H1 (cell line): Measurements from ENCODE around the gene CSNK2B.
"Not testable (repeated sequence)": the region's sequence is repeated elsewhere in the genome, so short reads cannot be mapped to it uniquely, and the experiment has no call there.

Source experiments
- EZH2 ChIP-seq: fragments of 200-600 bp; sonication (generic); IDR thresholded peaks from 2 replicates; pipeline ENCODE4 v1.7.1; 2012; ENCODE audit warnings: low read depth, mild to moderate bottlenecking, moderate library complexity, low read length, inconsistent platforms; ENCODE audit not compliant: severe bottlenecking
- GTF2F1 ChIP-seq: IDR thresholded peaks from 2 replicates; pipeline ENCODE4 v1.6.1; 2012; ENCODE audit warnings: low read depth, low read length, improper control_type of control experiment, borderline replicate concordance
- HDAC2 ChIP-seq, 2 experiments: fragments of 300-600 bp in 1 of 2; sonication (generic) in 1 of 2; IDR thresholded peaks; 2 replicates each; pipeline ENCODE4 v1.6.1; 2011 to 2012; ENCODE audit warnings: low read depth in 2 of 2, low read length in 2 of 2, mild to moderate bottlenecking in 2 of 2, moderate library complexity in 2 of 2, borderline replicate concordance in 1 of 2, inconsistent platforms in 1 of 2
- POLR2A ChIP-seq, 2 experiments: IDR thresholded peaks; 1 replicate in 1 of 2; 2 replicates in 1 of 2; pipeline ENCODE4 v1.6.1; 2011; ENCODE audit warnings: low read depth in 2 of 2, low read length in 2 of 2, mild to moderate bottlenecking in 2 of 2; ENCODE audit errors: control extremely low read depth in 1 of 2
- RAD21 ChIP-seq, 2 experiments: IDR thresholded peaks in 1 of 2; conservative IDR thresholded peaks in 1 of 2; 2 replicates each; pipeline ENCODE4 v1.6.1; 2011; ENCODE audit warnings: low read depth in 2 of 2, low read length in 2 of 2, improper control_type of control experiment in 1 of 2, inconsistent platforms in 1 of 2, mild to moderate bottlenecking in 1 of 2, moderate library complexity in 1 of 2
- YY1 ChIP-seq: IDR thresholded peaks from 2 replicates; pipeline ENCODE4 v1.6.1; 2011; ENCODE audit warnings: low read depth, mild to moderate bottlenecking, low read length
- TF ChIP-seq, protein P1 (sequence below), 3 experiments: IDR thresholded peaks; 1 replicate in 2 of 3; 2 replicates in 1 of 3; pipeline versions ENCODE4 v1.5.1 to v1.6.1; 2011; ENCODE audit warnings: low read length in 3 of 3, mild to moderate bottlenecking in 3 of 3, inconsistent platforms in 2 of 3, low read depth in 1 of 3, moderate library complexity in 1 of 3; ENCODE audit not compliant: insufficient read depth in 1 of 3; ENCODE audit errors: control extremely low read depth in 1 of 3

DNA sequence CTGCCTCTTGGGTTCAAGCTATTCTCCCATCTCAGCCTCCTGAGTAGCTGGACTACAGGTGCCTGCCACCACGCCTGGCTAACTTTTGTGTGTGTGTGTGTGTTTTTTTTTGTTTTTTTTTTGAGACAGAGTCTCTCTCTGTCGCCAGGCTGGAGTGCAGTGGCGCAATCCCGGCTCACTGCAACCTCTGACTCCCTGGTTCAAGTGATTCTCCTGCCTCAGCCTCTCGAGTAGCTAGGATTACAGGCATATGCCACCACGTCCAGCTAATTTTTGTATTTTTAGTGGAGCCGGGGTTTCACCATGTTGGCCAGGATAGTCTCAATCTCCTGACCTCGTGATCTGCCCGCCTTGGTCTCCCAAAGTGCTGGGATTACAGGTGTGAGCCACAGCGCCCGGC lies 43.3 kb downstream of the CSNK2B start:
- not testable (repeated sequence) for TF ChIP-seq POLR2A (IDR thresholded peaks at IDR 0.05; ENCODE audit: control extremely low read depth in 1 of 2, low read depth in 2 of 2, low read length in 2 of 2); RAD21 (IDR thresholded peaks at IDR 0.05 in 1 of 2, conservative IDR thresholded peaks at IDR 0.05 in 1 of 2; ENCODE audit: low read depth in 2 of 2, low read length in 2 of 2); GTF2F1; EZH2; HDAC2 (IDR thresholded peaks at IDR 0.05; ENCODE audit: borderline replicate concordance in 1 of 2, low read depth in 2 of 2, low read length in 2 of 2); YY1
- TF ChIP-seq, protein P1, sequence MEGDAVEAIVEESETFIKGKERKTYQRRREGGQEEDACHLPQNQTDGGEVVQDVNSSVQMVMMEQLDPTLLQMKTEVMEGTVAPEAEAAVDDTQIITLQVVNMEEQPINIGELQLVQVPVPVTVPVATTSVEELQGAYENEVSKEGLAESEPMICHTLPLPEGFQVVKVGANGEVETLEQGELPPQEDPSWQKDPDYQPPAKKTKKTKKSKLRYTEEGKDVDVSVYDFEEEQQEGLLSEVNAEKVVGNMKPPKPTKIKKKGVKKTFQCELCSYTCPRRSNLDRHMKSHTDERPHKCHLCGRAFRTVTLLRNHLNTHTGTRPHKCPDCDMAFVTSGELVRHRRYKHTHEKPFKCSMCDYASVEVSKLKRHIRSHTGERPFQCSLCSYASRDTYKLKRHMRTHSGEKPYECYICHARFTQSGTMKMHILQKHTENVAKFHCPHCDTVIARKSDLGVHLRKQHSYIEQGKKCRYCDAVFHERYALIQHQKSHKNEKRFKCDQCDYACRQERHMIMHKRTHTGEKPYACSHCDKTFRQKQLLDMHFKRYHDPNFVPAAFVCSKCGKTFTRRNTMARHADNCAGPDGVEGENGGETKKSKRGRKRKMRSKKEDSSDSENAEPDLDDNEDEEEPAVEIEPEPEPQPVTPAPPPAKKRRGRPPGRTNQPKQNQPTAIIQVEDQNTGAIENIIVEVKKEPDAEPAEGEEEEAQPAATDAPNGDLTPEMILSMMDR (IDR thresholded peaks at IDR 0.05; ENCODE audit: control extremely low read depth in 1 of 3, insufficient read depth in 1 of 3, low read depth in 1 of 3, low read length in 3 of 3), result not testable (repeated sequence)
